A549 (cell line): ENCODE data around the gene RAN. TPM values are rescaled to one million over a fixed set of nuclear protein-coding genes. Genes with fewer than 3 reads are reported as not detected.

ENCODE experiments used
- ATAC-seq, 2 experiments: fragments of 200-7000 bp in 1 of 2; fragments of >200 bp in 1 of 2; cut with Nextera tagmentation in 1 of 2; cut with Tn5 transposase in 1 of 2; 3 replicates each; pipeline versions ENCODE4 v1.8.0 to v1.9.1; 2018 to 2020; ENCODE audit warnings: mild to moderate bottlenecking in 1 of 2, moderate library complexity in 1 of 2
- CTCF ChIA-PET: fragments of 300-600 bp; sonication (Branson Sonifier 250); formaldehyde crosslinking; extraction: SDS; loops from one replicate; lab custom pipeline; 2021; ENCODE audit warnings: antibody characterized with exemption, inconsistent platforms; lab: Yijun Ruan, JAX
- POLR2A ChIA-PET: fragments of 350-600 bp; formaldehyde crosslinking; extraction: SDS; loops from one replicate; lab custom pipeline; 2021; ENCODE audit warnings: antibody characterized with exemption, inconsistent platforms; lab: Yijun Ruan, JAX
- DNase-seq, 2 experiments: peaks; one replicate each; pipeline versions ENCODE4 v3.0.0 to v3.0.0-alpha.2; 2011 to 2016; ENCODE audit warnings: low read depth in 1 of 2, low spot score in 1 of 2
- FAIRE-seq: peaks from 2 replicates; lab custom pipeline; 2011; peaks lifted over from hg19 to GRCh38; lab: Jason Lieb, UNC
- H3K27ac ChIP-seq, 2 experiments: fragments of >200 bp; sonication (Bioruptor Twin); formaldehyde crosslinking; 3 replicates each; pipeline ENCODE4 v1.5.1; 2016 to 2017
- H3K4me1 ChIP-seq: fragments of >200 bp; sonication (Bioruptor Twin); formaldehyde crosslinking; 3 replicates; pipeline ENCODE4 v1.6.1; 2016
- H3K4me2 ChIP-seq: fragments of >200 bp; sonication (Bioruptor Twin); formaldehyde crosslinking; 3 replicates; pipeline ENCODE4 v1.6.1; 2016
- H3K4me3 ChIP-seq: fragments of >200 bp; sonication (Bioruptor Twin); formaldehyde crosslinking; 3 replicates; pipeline ENCODE4 v1.5.1; 2016
- H3K9me3 ChIP-seq: fragments of >200 bp; sonication (Bioruptor Twin); formaldehyde crosslinking; 3 replicates; pipeline ENCODE4 v1.6.1; 2016
- CBX8 ChIP-seq: fragments of 200-600 bp; sonication (generic); IDR thresholded peaks from 2 replicates; pipeline ENCODE4 v1.6.1; 2016
- CHD2 ChIP-seq: fragments of 150-350 bp; IDR thresholded peaks from 2 replicates; pipeline ENCODE4 v1.6.1; 2014; ENCODE audit warnings: low read length; ENCODE audit not compliant: partially characterized antibody
- CHD4 ChIP-seq: fragments of 200-600 bp; sonication (generic); IDR thresholded peaks from 2 replicates; pipeline ENCODE4 v1.6.1; 2016; ENCODE audit warnings: antibody characterized with exemption, mild to moderate bottlenecking, borderline replicate concordance
- E2F6 ChIP-seq: IDR thresholded peaks from 2 replicates; pipeline ENCODE4 v1.6.1; 2012; ENCODE audit warnings: low read depth, borderline replicate concordance
- EP300 ChIP-seq, 2 experiments: fragments of >200 bp; sonication (Bioruptor Twin); formaldehyde crosslinking; IDR thresholded peaks; 2 replicates in 1 of 2; 3 replicates in 1 of 2; pipeline ENCODE4 v1.6.1; 2016 to 2017
- ESRRA ChIP-seq: fragments of 150-350 bp; IDR thresholded peaks from 2 replicates; pipeline ENCODE4 v1.6.1; 2014; ENCODE audit warnings: mild to moderate bottlenecking, low read length, borderline replicate concordance
- FOSB ChIP-seq: fragments of 250-450 bp; sonication (Bioruptor Pico); IDR thresholded peaks from 2 replicates; pipeline ENCODE4 v1.5.0; 2020; ENCODE audit warnings: mild to moderate bottlenecking, moderate library complexity
- FOXS1 ChIP-seq: fragments of 250-450 bp; sonication (Bioruptor Pico); IDR thresholded peaks from 2 replicates; pipeline ENCODE4 v1.5.0; 2020; ENCODE audit warnings: mild to moderate bottlenecking, moderate library complexity
- GATA3 ChIP-seq: IDR thresholded peaks from 2 replicates; pipeline ENCODE4 v1.6.1; 2012; ENCODE audit warnings: borderline replicate concordance
- HDAC2 ChIP-seq: fragments of 200-600 bp; sonication (generic); IDR thresholded peaks from 2 replicates; pipeline ENCODE4 v1.6.1; 2016
- HES2 ChIP-seq: fragments of >200 bp; sonication (Bioruptor Twin); formaldehyde crosslinking; IDR thresholded peaks from 2 replicates; pipeline ENCODE4 v1.6.1; 2016
- HEYL ChIP-seq: fragments of 250-450 bp; sonication (Bioruptor Pico); IDR thresholded peaks from 2 replicates; pipeline ENCODE4 v1.8.0; 2021; ENCODE audit warnings: mild to moderate bottlenecking, moderate library complexity
- HMGXB4 ChIP-seq: fragments of 250-450 bp; sonication (Bioruptor Pico); IDR thresholded peaks from 2 replicates; pipeline ENCODE4 v1.5.0; 2021; ENCODE audit warnings: mild to moderate bottlenecking, moderate library complexity, borderline replicate concordance
- HOXA7 ChIP-seq: fragments of 250-450 bp; sonication (Bioruptor Pico); IDR thresholded peaks from 2 replicates; pipeline ENCODE4 v1.5.0; 2020; ENCODE audit warnings: mild to moderate bottlenecking, moderate library complexity
- HOXB5 ChIP-seq: fragments of 250-450 bp; sonication (Bioruptor Pico); IDR thresholded peaks from 2 replicates; pipeline ENCODE4 v1.5.0; 2020; ENCODE audit warnings: mild to moderate bottlenecking, moderate library complexity
- JUN ChIP-seq, 2 experiments: fragments of >200 bp; sonication (Bioruptor Twin); formaldehyde crosslinking; IDR thresholded peaks; 2 replicates in 1 of 2; 3 replicates in 1 of 2; pipeline ENCODE4 v1.6.1; 2016 to 2017
- KDM5A ChIP-seq: fragments of 200-600 bp; sonication (generic); IDR thresholded peaks from 2 replicates; pipeline ENCODE4 v1.6.1; 2016; ENCODE audit warnings: antibody characterized with exemption, mild to moderate bottlenecking
- MAFK ChIP-seq: fragments of 450-650 bp; IDR thresholded peaks from 2 replicates; pipeline ENCODE4 v1.6.1; 2014; ENCODE audit not compliant: partially characterized antibody
- MAZ ChIP-seq: fragments of 150-350 bp; IDR thresholded peaks from 2 replicates; pipeline ENCODE4 v1.6.1; 2014; ENCODE audit warnings: antibody characterized with exemption, low read depth, low read length, borderline replicate concordance
- MYC ChIP-seq: IDR thresholded peaks from 2 replicates; pipeline ENCODE4 v1.6.1; 2012; ENCODE audit warnings: mild to moderate bottlenecking, inconsistent platforms, low read length, improper control_type of control experiment, borderline replicate concordance
- PHF8 ChIP-seq: fragments of 200-600 bp; sonication (generic); IDR thresholded peaks from 2 replicates; pipeline ENCODE4 v1.6.1; 2016; ENCODE audit warnings: low read depth, mild to moderate bottlenecking, antibody characterized with exemption, moderate library complexity, borderline replicate concordance
- POLR2A ChIP-seq: IDR thresholded peaks from 2 replicates; pipeline ENCODE4 v1.6.1; 2012; ENCODE audit warnings: mild to moderate bottlenecking, low read length
- RAD21 ChIP-seq, 2 experiments: fragments of >200 bp in 1 of 2; sonication (Bioruptor Twin) in 1 of 2; formaldehyde crosslinking in 1 of 2; IDR thresholded peaks in 1 of 2; conservative IDR thresholded peaks in 1 of 2; 2 replicates in 1 of 2; 3 replicates in 1 of 2; pipeline ENCODE4 v1.6.1; 2012 to 2018; ENCODE audit warnings: inconsistent platforms in 1 of 2
- RCOR1 ChIP-seq: fragments of 150-350 bp; IDR thresholded peaks from 2 replicates; pipeline ENCODE4 v1.6.1; 2014; ENCODE audit warnings: antibody characterized with exemption, low read length, low read depth
- SMC3 ChIP-seq: fragments of >200 bp; sonication (Bioruptor Twin); formaldehyde crosslinking; IDR thresholded peaks from 3 replicates; pipeline ENCODE4 v1.6.1; 2018; ENCODE audit warnings: inconsistent platforms
- TP53 ChIP-seq: fragments of 250-450 bp; sonication (Bioruptor Pico); IDR thresholded peaks from 2 replicates; pipeline ENCODE4 v1.5.0; 2021; ENCODE audit warnings: mild to moderate bottlenecking, moderate library complexity
- WGBS: methylation state at CpG from one replicate; pipeline ENCODE4 v1.1.6; 2017; ENCODE audit errors: missing lambda C conversion rate; 5-methylcytosine and 5-hydroxymethylcytosine counted together
- polyA minus RNA-seq: library from RNA; depleted of rRNA, polyadenylated mRNA; stranded (reverse); fragments of >200 nt; gene quantifications from 2 replicates; pipeline ENCODE4 v1.2.3, GENCODE V29; 2011; rRNA and poly(A)+ RNA removed
- polyA plus RNA-seq, 4 experiments: library from polyadenylated mRNA; depleted of rRNA in 3 of 4; stranded (reverse); fragments of >200 nt; fragmentation: RNase III in 1 of 4; extraction: RNeasy Plus Mini Kit Qiagen cat#74134 plus additional on column Dnase treatment in 1 of 4; gene quantifications; 2 replicates in 3 of 4; 3 replicates in 1 of 4; pipeline ENCODE4 v1.2.3, GENCODE V29; 2011 to 2017
- TF ChIP-seq, protein P1 (sequence below): IDR thresholded peaks from 2 replicates; pipeline ENCODE4 v1.6.1; 2012
- TF ChIP-seq, protein P2 (sequence below): fragments of 200-600 bp; sonication (generic); IDR thresholded peaks from 2 replicates; pipeline ENCODE4 v1.6.1; 2016; ENCODE audit warnings: antibody characterized with exemption, mild to moderate bottlenecking, moderate library complexity
- TF ChIP-seq, protein P3 (sequence below): IDR thresholded peaks from 2 replicates; pipeline ENCODE4 v1.6.1; 2012
- TF ChIP-seq, protein P4 (sequence below): fragments of 250-450 bp; sonication (Bioruptor Pico); IDR thresholded peaks from 2 replicates; pipeline ENCODE4 v1.5.0; 2020; ENCODE audit warnings: low read depth, mild to moderate bottlenecking, moderate library complexity

The RAN gene
- polyA plus RNA-seq (2011; rRNA removed) (2,967 and 3,303 TPM in 2 replicates), polyA plus RNA-seq (2017; fragmentation: RNase III; extraction: RNeasy Plus Mini Kit Qiagen cat#74134 plus additional on column Dnase treatment) (1,859 to 1,987 TPM (median 1,941 TPM) in 3 replicates), polyA minus RNA-seq (1,030 and 1,279 TPM in 2 replicates)
- 1,939 and 2,223 TPM in 2 replicates for polyA plus RNA-seq (2012; cell fraction: cytosol; rRNA removed)
- polyA plus RNA-seq (2012; cell fraction: nucleus; rRNA removed), result 601 and 850 TPM in 2 replicates

- peak within 1 kb of the TSS; percentile 100 for H3K27ac ChIP-seq
- H3K4me1 ChIP-seq, result peaks cover 30% of the 10 kb centered on the region
- ATAC-seq (peak; percentile 78 to 83), DNase-seq (peak; percentile 95 to 97), FAIRE-seq (no peak)
- peak within 1 kb of the TSS; percentile 97 for H3K4me2 ChIP-seq
- ChIA-PET CTCF (interaction anchor here (1.0 to 1.8 kb wide), 9 partner anchors 19 to 91 kb away, joined by 3 to 9 read pairs (median 4); partner anchors contain the start of gene STX2), POLR2A (interaction anchor here (1.3 kb wide), 1 partner anchor 14 kb away, joined by 5 read pairs; no protein-coding TSS in a partner anchor)
- WGBS, result 1% methylated on average over 23 of the region's 118 CpGs
- H3K9me3 ChIP-seq, result no peaks in the 10 kb centered on the region
- peak within 1 kb of the TSS; percentile 98 for H3K4me3 ChIP-seq
- no peak for TF ChIP-seq ESRRA
- peak; percentile 83; the same call in 1 of the 2 replicates for TF ChIP-seq PHF8
- no peak for TF ChIP-seq HDAC2
- peak; percentile 0 to 93; a peak in 4 of 5 replicates for TF ChIP-seq JUN (IDR thresholded peaks at IDR 0.05)
- peak; percentile 94 for TF ChIP-seq POLR2A
- no peak for TF ChIP-seq KDM5A
- TF ChIP-seq, protein P1, sequence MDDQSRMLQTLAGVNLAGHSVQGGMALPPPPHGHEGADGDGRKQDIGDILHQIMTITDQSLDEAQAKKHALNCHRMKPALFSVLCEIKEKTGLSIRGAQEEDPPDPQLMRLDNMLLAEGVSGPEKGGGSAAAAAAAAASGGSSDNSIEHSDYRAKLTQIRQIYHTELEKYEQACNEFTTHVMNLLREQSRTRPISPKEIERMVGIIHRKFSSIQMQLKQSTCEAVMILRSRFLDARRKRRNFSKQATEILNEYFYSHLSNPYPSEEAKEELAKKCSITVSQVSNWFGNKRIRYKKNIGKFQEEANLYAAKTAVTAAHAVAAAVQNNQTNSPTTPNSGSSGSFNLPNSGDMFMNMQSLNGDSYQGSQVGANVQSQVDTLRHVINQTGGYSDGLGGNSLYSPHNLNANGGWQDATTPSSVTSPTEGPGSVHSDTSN, result no peak
- no peak for TF ChIP-seq RCOR1
- TF ChIP-seq HOXA7 (CRISPR knock-in tag), result peak; percentile 79; the same call in 1 of the 2 replicates
- TF ChIP-seq, protein P2, sequence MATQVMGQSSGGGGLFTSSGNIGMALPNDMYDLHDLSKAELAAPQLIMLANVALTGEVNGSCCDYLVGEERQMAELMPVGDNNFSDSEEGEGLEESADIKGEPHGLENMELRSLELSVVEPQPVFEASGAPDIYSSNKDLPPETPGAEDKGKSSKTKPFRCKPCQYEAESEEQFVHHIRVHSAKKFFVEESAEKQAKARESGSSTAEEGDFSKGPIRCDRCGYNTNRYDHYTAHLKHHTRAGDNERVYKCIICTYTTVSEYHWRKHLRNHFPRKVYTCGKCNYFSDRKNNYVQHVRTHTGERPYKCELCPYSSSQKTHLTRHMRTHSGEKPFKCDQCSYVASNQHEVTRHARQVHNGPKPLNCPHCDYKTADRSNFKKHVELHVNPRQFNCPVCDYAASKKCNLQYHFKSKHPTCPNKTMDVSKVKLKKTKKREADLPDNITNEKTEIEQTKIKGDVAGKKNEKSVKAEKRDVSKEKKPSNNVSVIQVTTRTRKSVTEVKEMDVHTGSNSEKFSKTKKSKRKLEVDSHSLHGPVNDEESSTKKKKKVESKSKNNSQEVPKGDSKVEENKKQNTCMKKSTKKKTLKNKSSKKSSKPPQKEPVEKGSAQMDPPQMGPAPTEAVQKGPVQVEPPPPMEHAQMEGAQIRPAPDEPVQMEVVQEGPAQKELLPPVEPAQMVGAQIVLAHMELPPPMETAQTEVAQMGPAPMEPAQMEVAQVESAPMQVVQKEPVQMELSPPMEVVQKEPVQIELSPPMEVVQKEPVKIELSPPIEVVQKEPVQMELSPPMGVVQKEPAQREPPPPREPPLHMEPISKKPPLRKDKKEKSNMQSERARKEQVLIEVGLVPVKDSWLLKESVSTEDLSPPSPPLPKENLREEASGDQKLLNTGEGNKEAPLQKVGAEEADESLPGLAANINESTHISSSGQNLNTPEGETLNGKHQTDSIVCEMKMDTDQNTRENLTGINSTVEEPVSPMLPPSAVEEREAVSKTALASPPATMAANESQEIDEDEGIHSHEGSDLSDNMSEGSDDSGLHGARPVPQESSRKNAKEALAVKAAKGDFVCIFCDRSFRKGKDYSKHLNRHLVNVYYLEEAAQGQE, result no peak
- no peak; the same call in 1 of the 2 replicates for TF ChIP-seq TP53 (CRISPR knock-in tag)
- no peak for TF ChIP-seq RAD21 (conservative IDR thresholded peaks at IDR 0.05 in 1 of 2, IDR thresholded peaks at IDR 0.05 in 1 of 2)
- TF ChIP-seq EP300 (IDR thresholded peaks at IDR 0.05), result no peak
- TF ChIP-seq CBX8, result no peak
- TF ChIP-seq E2F6, result peak; percentile 91
- peak; percentile 57; the same call in 1 of the 2 replicates for TF ChIP-seq FOSB (CRISPR knock-in tag)
- no peak for TF ChIP-seq SMC3
- TF ChIP-seq HMGXB4, result 0 out of 2 replicates have a peak, but pooled peaks have one; percentile 70
- no peak for TF ChIP-seq HEYL (CRISPR knock-in tag)
- TF ChIP-seq HES2, result no peak
- TF ChIP-seq GATA3, result no peak; the same call in 1 of the 2 replicates
- TF ChIP-seq, protein P3, sequence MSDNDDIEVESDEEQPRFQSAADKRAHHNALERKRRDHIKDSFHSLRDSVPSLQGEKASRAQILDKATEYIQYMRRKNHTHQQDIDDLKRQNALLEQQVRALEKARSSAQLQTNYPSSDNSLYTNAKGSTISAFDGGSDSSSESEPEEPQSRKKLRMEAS, result peak; percentile 91
- TF ChIP-seq MYC, result peak; percentile 99
- no peak for TF ChIP-seq FOXS1 (CRISPR knock-in tag)
- TF ChIP-seq, protein P4, sequence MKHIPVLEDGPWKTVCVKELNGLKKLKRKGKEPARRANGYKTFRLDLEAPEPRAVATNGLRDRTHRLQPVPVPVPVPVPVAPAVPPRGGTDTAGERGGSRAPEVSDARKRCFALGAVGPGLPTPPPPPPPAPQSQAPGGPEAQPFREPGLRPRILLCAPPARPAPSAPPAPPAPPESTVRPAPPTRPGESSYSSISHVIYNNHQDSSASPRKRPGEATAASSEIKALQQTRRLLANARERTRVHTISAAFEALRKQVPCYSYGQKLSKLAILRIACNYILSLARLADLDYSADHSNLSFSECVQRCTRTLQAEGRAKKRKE (CRISPR knock-in tag), result no peak
- no peak for TF ChIP-seq MAZ
- TF ChIP-seq HOXB5 (CRISPR knock-in tag), result no peak; the same call in 1 of the 2 replicates
- no peak for TF ChIP-seq CHD2
- no peak for TF ChIP-seq CHD4
- TF ChIP-seq MAFK, result no peak
These were observed at the start of gene RAN for GRCh38 chr12:130871286-130872178. TSS of gene RAN (plus strand) at chr12:130872066. CDS start at chr12:130872594, 528 bp downstream.
